Esophagus muscularis mucosa (tissue), 4 donors: Measurements from ENCODE around the gene ENDOU.

Experiments used
- CTCF ChIP-seq, 3 experiments: fragments of 200-600 bp in 2 of 3; fragments of 450-650 bp in 1 of 3; sonication (generic) in 2 of 3; IDR thresholded peaks; one replicate each; pipeline ENCODE4 v1.5.1; 2017 to 2019; ENCODE audit warnings: antibody characterized with exemption in 3 of 3, mild to moderate bottlenecking in 2 of 3, moderate library complexity in 1 of 3
- EP300 ChIP-seq: sonication (generic); formaldehyde crosslinking; IDR thresholded peaks from one replicate; pipeline ENCODE4 v1.6.1; 2017; ENCODE audit warnings: antibody characterized with exemption
- POLR2A ChIP-seq: fragments of 450-650 bp; IDR thresholded peaks from one replicate; pipeline ENCODE4 v1.6.1; 2017; ENCODE audit warnings: antibody characterized with exemption, moderate library complexity, mild to moderate bottlenecking, low read depth
- POLR2AphosphoS5 ChIP-seq, 2 donors: sonication (generic); formaldehyde crosslinking; IDR thresholded peaks; one replicate each; pipeline ENCODE4 v1.6.1; 2017; ENCODE audit warnings: antibody characterized with exemption in 2 of 2

- TF ChIP-seq CTCF (IDR thresholded peaks at IDR 0.05): no peak
- no peak for TF ChIP-seq POLR2A
- TF ChIP-seq EP300: no peak
- TF ChIP-seq POLR2AphosphoS5 (IDR thresholded peaks at IDR 0.05): no peak
These were observed 7.2 kb upstream of the ENDOU start for GRCh38 chr12:47732504-47732903.
